Activated T-helper 2 cell treated with anti-CD3 and anti-CD28 coated beads, Interferon-gamma antibody, Interleukin-2, Interleukin-4, amounts not matched to agents 10 μg/mL and 5 μg/mL and 100 μg/mL, durations not matched to agents 14 hours and 24 hours and 36 hours (primary cell): Measurements from ENCODE around the gene TKTL2. TPM values are rescaled to one million over a fixed set of nuclear protein-coding genes. Genes with fewer than 3 reads are reported as not detected.

Experiments
- DNase-seq: peaks from one replicate; pipeline ENCODE4 v3.0.0; 2021; ENCODE audit warnings: low spot score
- H3K27ac Mint-ChIP-seq: one replicate; pipeline ENCODE4 v1.8.0; 2021; ENCODE audit warnings: mixed read lengths
- H3K27me3 Mint-ChIP-seq: one replicate; pipeline ENCODE4 v1.8.0; 2021; ENCODE audit warnings: low read depth, mixed read lengths
- H3K36me3 Mint-ChIP-seq: one replicate; pipeline ENCODE4 v1.8.0; 2021; ENCODE audit warnings: low read depth, mixed read lengths
- H3K4me1 Mint-ChIP-seq: one replicate; pipeline ENCODE4 v1.8.0; 2021; ENCODE audit warnings: low read depth, mixed read lengths
- H3K4me3 Mint-ChIP-seq: one replicate; pipeline ENCODE4 v1.8.0; 2021; ENCODE audit warnings: low read depth, mild to moderate bottlenecking, moderate library complexity, mixed read lengths
- H3K9me3 Mint-ChIP-seq: one replicate; pipeline ENCODE4 v1.8.0; 2021; ENCODE audit warnings: mixed read lengths
- intact Hi-C: fragments of 100-400 bp; cut with micrococcal nuclease; formaldehyde crosslinking; loops from one replicate; pipeline ENCODE4 v1.15.1; 2023
- total RNA-seq: library from RNA; stranded (reverse); gene quantifications from 2 replicates; pipeline ENCODE4 v1.2.3, GENCODE V29; 2022

TKTL2 gene
- total RNA-seq: not detected in 2 replicates

- Mint-ChIP-seq H3K4me3 (no peak within 1 kb of the TSS), H3K27me3 (peaks cover 13% of the 10 kb centered on the region), H3K27ac (no peak within 1 kb of the TSS), H3K9me3 (no peaks in the 10 kb centered on the region), H3K4me1 (no peaks in the 10 kb centered on the region), H3K36me3 (no peaks in the 10 kb centered on the region)
- intact Hi-C loops: no loop called here
- no peak for DNase-seq
Measured at GRCh38 chr4:163473576-163473975, at the start of gene TKTL2. TKTL2 (minus strand) TSS chr4:163473754; CDS start chr4:163473734, 20 bp downstream.

- Mint-ChIP-seq H3K27me3 (no peaks in the 10 kb centered on the region), H3K27ac (no peak overlapping the region), H3K4me1 (peaks cover 5% of the 10 kb centered on the region), H3K4me3 (no peak overlapping the region), H3K9me3 (no peaks in the 10 kb centered on the region), H3K36me3 (peaks cover 69% of the 10 kb centered on the region)
- no peak for DNase-seq
- intact Hi-C loops: no loop called here
Measured at GRCh38 chr4:163515198-163515597, 41.6 kb upstream of the TKTL2 start.

- DNase-seq: no peak
- peaks cover 18% of the 10 kb centered on the region for H3K4me1 Mint-ChIP-seq
- peaks cover 50% of the 10 kb centered on the region for H3K36me3 Mint-ChIP-seq
- H3K27me3 Mint-ChIP-seq: no peaks in the 10 kb centered on the region
- intact Hi-C loops: no loop called here
- H3K4me3 Mint-ChIP-seq: no peak overlapping the region
- no peak overlapping the region for H3K27ac Mint-ChIP-seq
- peaks cover 7% of the 10 kb centered on the region for H3K9me3 Mint-ChIP-seq
Measured at GRCh38 chr4:163505374-163505773, 31.8 kb upstream of the TKTL2 start.

GRCh38 chr4:163500586-163500985 lies 27.0 kb upstream of the TKTL2 start:
- peaks cover 7% of the 10 kb centered on the region for H3K9me3 Mint-ChIP-seq
- H3K4me1 Mint-ChIP-seq: peaks cover 32% of the 10 kb centered on the region
- no peaks in the 10 kb centered on the region for H3K27me3 Mint-ChIP-seq
- H3K4me3 Mint-ChIP-seq: no peak overlapping the region
- intact Hi-C loops: no loop called here
- peaks cover 45% of the 10 kb centered on the region for H3K36me3 Mint-ChIP-seq
- H3K27ac Mint-ChIP-seq: no peak overlapping the region
- DNase-seq: no peak

GRCh38 chr4:163495900-163496299 lies 22.3 kb upstream of the TKTL2 start:
- intact Hi-C loops: loop anchor here (2.0 kb wide), 3 partner anchors 15 to 49 kb away; no protein-coding TSS in a partner anchor
- H3K36me3 Mint-ChIP-seq: peaks cover 25% of the 10 kb centered on the region
- H3K4me1 Mint-ChIP-seq: peaks cover 19% of the 10 kb centered on the region
- no peak for DNase-seq
- no peaks in the 10 kb centered on the region for H3K9me3 Mint-ChIP-seq
- H3K27me3 Mint-ChIP-seq: peaks cover 5% of the 10 kb centered on the region
- peak overlapping the region; percentile 83 for H3K27ac Mint-ChIP-seq
- H3K4me3 Mint-ChIP-seq: peak overlapping the region; percentile 89

GRCh38 chr4:163494360-163495241 lies 21.0 kb upstream of the TKTL2 start, which contains the start of gene TMA16:
TMA16 (plus strand) TSS chr4:163494690; CDS start chr4:163494802, 112 bp downstream.
- H3K4me1 Mint-ChIP-seq: peaks cover 19% of the 10 kb centered on the region
- H3K9me3 Mint-ChIP-seq: no peaks in the 10 kb centered on the region
- H3K27me3 Mint-ChIP-seq: peaks cover 12% of the 10 kb centered on the region
- DNase-seq: peak; percentile 86
- peak within 1 kb of the TSS; percentile 95 for H3K4me3 Mint-ChIP-seq
- intact Hi-C loops: loop anchor here (1.0 to 2.0 kb wide), 4 partner anchors 16 to 328 kb away; partner anchors contain the start of gene NAF1
- peak within 1 kb of the TSS; percentile 97 for H3K27ac Mint-ChIP-seq
- peaks cover 19% of the 10 kb centered on the region for H3K36me3 Mint-ChIP-seq

GRCh38 chr4:163493643-163494359 lies 20.2 kb upstream of the TKTL2 start:
- peak overlapping the region; percentile 95 for H3K4me3 Mint-ChIP-seq
- peaks cover 19% of the 10 kb centered on the region for H3K36me3 Mint-ChIP-seq
- peak overlapping the region; percentile 97 for H3K27ac Mint-ChIP-seq
- intact Hi-C loops: loop anchor here (1.0 to 2.0 kb wide), 4 partner anchors 17 to 328 kb away; partner anchors contain the start of gene NAF1
- no peak for DNase-seq
- peaks cover 12% of the 10 kb centered on the region for H3K27me3 Mint-ChIP-seq
- H3K4me1 Mint-ChIP-seq: peaks cover 19% of the 10 kb centered on the region
- no peaks in the 10 kb centered on the region for H3K9me3 Mint-ChIP-seq

- Mint-ChIP-seq H3K9me3 (no peaks in the 10 kb centered on the region), H3K4me3 (peak overlapping the region; percentile 95), H3K36me3 (peaks cover 19% of the 10 kb centered on the region), H3K27me3 (peaks cover 16% of the 10 kb centered on the region), H3K4me1 (peaks cover 24% of the 10 kb centered on the region), H3K27ac (no peak overlapping the region)
- DNase-seq: no peak
- intact Hi-C loops: no loop called here
Measured at GRCh38 chr4:163492951-163493504, 19.5 kb upstream of the TKTL2 start.

GRCh38 chr4:163489929-163490328 lies 16.4 kb upstream of the TKTL2 start:
- Mint-ChIP-seq H3K9me3 (no peaks in the 10 kb centered on the region), H3K27me3 (peaks cover 28% of the 10 kb centered on the region), H3K27ac (no peak overlapping the region), H3K36me3 (no peaks in the 10 kb centered on the region), H3K4me3 (no peak overlapping the region), H3K4me1 (peaks cover 4% of the 10 kb centered on the region)
- no peak for DNase-seq
- intact Hi-C loops: no loop called here

GRCh38 chr4:163486321-163486720 lies 12.8 kb upstream of the TKTL2 start:
- H3K4me1 Mint-ChIP-seq: peaks cover 4% of the 10 kb centered on the region
- no peak overlapping the region for H3K27ac Mint-ChIP-seq
- H3K9me3 Mint-ChIP-seq: no peaks in the 10 kb centered on the region
- peaks cover 25% of the 10 kb centered on the region for H3K27me3 Mint-ChIP-seq
- no peak for DNase-seq
- intact Hi-C loops: no loop called here
- no peaks in the 10 kb centered on the region for H3K36me3 Mint-ChIP-seq
- no peak overlapping the region for H3K4me3 Mint-ChIP-seq

- intact Hi-C loops: no loop called here
- no peaks in the 10 kb centered on the region for H3K36me3 Mint-ChIP-seq
- no peak overlapping the region for H3K4me3 Mint-ChIP-seq
- H3K27me3 Mint-ChIP-seq: peaks cover 21% of the 10 kb centered on the region
- DNase-seq: no peak
- H3K27ac Mint-ChIP-seq: no peak overlapping the region
- no peaks in the 10 kb centered on the region for H3K9me3 Mint-ChIP-seq
- H3K4me1 Mint-ChIP-seq: peaks cover 4% of the 10 kb centered on the region
Measured at GRCh38 chr4:163485589-163485988, 12.0 kb upstream of the TKTL2 start.

GRCh38 chr4:163484906-163485305 lies 11.4 kb upstream of the TKTL2 start:
- H3K4me3 Mint-ChIP-seq: no peak overlapping the region
- peaks cover 18% of the 10 kb centered on the region for H3K27me3 Mint-ChIP-seq
- peak; percentile 24 for DNase-seq
- H3K36me3 Mint-ChIP-seq: no peaks in the 10 kb centered on the region
- intact Hi-C loops: loop anchor here (1.0 kb wide), 2 partner anchors 63 to 196 kb away; no protein-coding TSS in a partner anchor
- no peaks in the 10 kb centered on the region for H3K9me3 Mint-ChIP-seq
- H3K4me1 Mint-ChIP-seq: peaks cover 4% of the 10 kb centered on the region
- H3K27ac Mint-ChIP-seq: no peak overlapping the region
